A549 (cell line): ENCODE measurements around the gene MORC3. TPM values are rescaled to one million over a fixed set of nuclear protein-coding genes. Genes with fewer than 3 reads are reported as not detected.
"Not testable (repeated sequence)": the region's sequence is repeated elsewhere in the genome, so short reads cannot be mapped to it uniquely, and the experiment has no call there.

Experiments
- ATAC-seq, 2 experiments: fragments of 200-7000 bp in 1 of 2; fragments of >200 bp in 1 of 2; cut with Nextera tagmentation in 1 of 2; cut with Tn5 transposase in 1 of 2; 3 replicates each; pipeline versions ENCODE4 v1.8.0 to v1.9.1; 2018 to 2020; ENCODE audit warnings: mild to moderate bottlenecking in 1 of 2, moderate library complexity in 1 of 2
- CTCF ChIA-PET: fragments of 300-600 bp; sonication (Branson Sonifier 250); formaldehyde crosslinking; extraction: SDS; loops from one replicate; lab custom pipeline; 2021; ENCODE audit warnings: antibody characterized with exemption, inconsistent platforms; lab: Yijun Ruan, JAX
- POLR2A ChIA-PET: fragments of 350-600 bp; formaldehyde crosslinking; extraction: SDS; loops from one replicate; lab custom pipeline; 2021; ENCODE audit warnings: antibody characterized with exemption, inconsistent platforms; lab: Yijun Ruan, JAX
- DNase-seq, 2 experiments: peaks; one replicate each; pipeline versions ENCODE4 v3.0.0 to v3.0.0-alpha.2; 2011 to 2016; ENCODE audit warnings: low read depth in 1 of 2, low spot score in 1 of 2
- FAIRE-seq: peaks from 2 replicates; lab custom pipeline; 2011; peaks lifted over from hg19 to GRCh38; lab: Jason Lieb, UNC
- H3K27ac ChIP-seq, 2 experiments: fragments of >200 bp; sonication (Bioruptor Twin); formaldehyde crosslinking; 3 replicates each; pipeline ENCODE4 v1.5.1; 2016 to 2017
- H3K4me1 ChIP-seq: fragments of >200 bp; sonication (Bioruptor Twin); formaldehyde crosslinking; 3 replicates; pipeline ENCODE4 v1.6.1; 2016
- H3K4me2 ChIP-seq: fragments of >200 bp; sonication (Bioruptor Twin); formaldehyde crosslinking; 3 replicates; pipeline ENCODE4 v1.6.1; 2016
- H3K4me3 ChIP-seq: fragments of >200 bp; sonication (Bioruptor Twin); formaldehyde crosslinking; 3 replicates; pipeline ENCODE4 v1.5.1; 2016
- H3K9me3 ChIP-seq: fragments of >200 bp; sonication (Bioruptor Twin); formaldehyde crosslinking; 3 replicates; pipeline ENCODE4 v1.6.1; 2016
- BCL3 ChIP-seq: fragments of >200 bp; sonication (Bioruptor Twin); formaldehyde crosslinking; IDR thresholded peaks from 3 replicates; pipeline ENCODE4 v1.6.1; 2016
- E2F6 ChIP-seq: IDR thresholded peaks from 2 replicates; pipeline ENCODE4 v1.6.1; 2012; ENCODE audit warnings: low read depth, borderline replicate concordance
- EHMT2 ChIP-seq: fragments of 200-600 bp; sonication (generic); IDR thresholded peaks from 2 replicates; pipeline ENCODE4 v1.6.1; 2016; ENCODE audit warnings: antibody characterized with exemption, low read depth, mild to moderate bottlenecking, moderate library complexity
- ELK1 ChIP-seq: fragments of 150-350 bp; IDR thresholded peaks from 2 replicates; pipeline ENCODE4 v1.6.1; 2014; ENCODE audit warnings: low read depth, mild to moderate bottlenecking, low read length
- HDAC2 ChIP-seq: fragments of 200-600 bp; sonication (generic); IDR thresholded peaks from 2 replicates; pipeline ENCODE4 v1.6.1; 2016
- HOXB5 ChIP-seq: fragments of 250-450 bp; sonication (Bioruptor Pico); IDR thresholded peaks from 2 replicates; pipeline ENCODE4 v1.5.0; 2020; ENCODE audit warnings: mild to moderate bottlenecking, moderate library complexity
- JUN ChIP-seq, 2 experiments: fragments of >200 bp; sonication (Bioruptor Twin); formaldehyde crosslinking; IDR thresholded peaks; 2 replicates in 1 of 2; 3 replicates in 1 of 2; pipeline ENCODE4 v1.6.1; 2016 to 2017
- KDM1A ChIP-seq: fragments of 200-600 bp; sonication (generic); IDR thresholded peaks from 2 replicates; pipeline ENCODE4 v1.6.1; 2016; ENCODE audit warnings: low read depth, mild to moderate bottlenecking
- MAFK ChIP-seq: fragments of 450-650 bp; IDR thresholded peaks from 2 replicates; pipeline ENCODE4 v1.6.1; 2014; ENCODE audit not compliant: partially characterized antibody
- MAX ChIP-seq: IDR thresholded peaks from 2 replicates; pipeline ENCODE4 v1.6.1; 2012
- PHF8 ChIP-seq: fragments of 200-600 bp; sonication (generic); IDR thresholded peaks from 2 replicates; pipeline ENCODE4 v1.6.1; 2016; ENCODE audit warnings: low read depth, mild to moderate bottlenecking, antibody characterized with exemption, moderate library complexity, borderline replicate concordance
- POLR2A ChIP-seq: IDR thresholded peaks from 2 replicates; pipeline ENCODE4 v1.6.1; 2012; ENCODE audit warnings: mild to moderate bottlenecking, low read length
- ZFP36 ChIP-seq: fragments of 450-650 bp; IDR thresholded peaks from 2 replicates; pipeline ENCODE4 v1.6.1; 2014; ENCODE audit warnings: borderline replicate concordance; ENCODE audit not compliant: partially characterized antibody
- WGBS: methylation state at CpG from one replicate; pipeline ENCODE4 v1.1.6; 2017; ENCODE audit errors: missing lambda C conversion rate; 5-methylcytosine and 5-hydroxymethylcytosine counted together
- polyA minus RNA-seq: library from RNA; depleted of rRNA, polyadenylated mRNA; stranded (reverse); fragments of >200 nt; gene quantifications from 2 replicates; pipeline ENCODE4 v1.2.3, GENCODE V29; 2011; rRNA and poly(A)+ RNA removed
- polyA plus RNA-seq, 4 experiments: library from polyadenylated mRNA; depleted of rRNA in 3 of 4; stranded (reverse); fragments of >200 nt; fragmentation: RNase III in 1 of 4; extraction: RNeasy Plus Mini Kit Qiagen cat#74134 plus additional on column Dnase treatment in 1 of 4; gene quantifications; 2 replicates in 3 of 4; 3 replicates in 1 of 4; pipeline ENCODE4 v1.2.3, GENCODE V29; 2011 to 2017

MORC3 gene
- polyA plus RNA-seq (2011; rRNA removed) (15.0 and 21.5 TPM in 2 replicates), polyA plus RNA-seq (2017; fragmentation: RNase III; extraction: RNeasy Plus Mini Kit Qiagen cat#74134 plus additional on column Dnase treatment) (9.7 to 10.7 TPM (median 9.9 TPM) in 3 replicates), polyA minus RNA-seq (6.3 and 9.0 TPM in 2 replicates)
- 2.9 TPM in 2 replicates for polyA plus RNA-seq (2012; cell fraction: cytosol; rRNA removed)
- 2.3 and 3.8 TPM in 2 replicates for polyA plus RNA-seq (2012; cell fraction: nucleus; rRNA removed)

- ChIA-PET CTCF (interaction anchor here (0.6 to 0.7 kb wide), 2 partner anchors 35 to 504 kb away, joined by 3 read pairs; no protein-coding TSS in a partner anchor), POLR2A (interaction anchor here (0.6 to 2.0 kb wide), 19 partner anchors 11 to 184 kb away, joined by 3 to 21 read pairs (median 4); no protein-coding TSS in a partner anchor)
- Histone ChIP-seq H3K27ac (peak within 1 kb of the TSS; percentile 96 to 99), H3K4me1 (peaks cover 21% of the 10 kb centered on the region), H3K4me3 (peak within 1 kb of the TSS; percentile 88), H3K4me2 (peak within 1 kb of the TSS; percentile 85), H3K9me3 (no peaks in the 10 kb centered on the region)
- 2% methylated on average over 22 of the region's 59 CpGs for WGBS
- DNase-seq (peak; percentile 91 to 97), ATAC-seq (peak; percentile 95), FAIRE-seq (no peak)
- peak; percentile 43; the same call in 1 of the 3 replicates for TF ChIP-seq BCL3
- TF ChIP-seq PHF8: 0 out of 2 replicates have a peak, but pooled peaks have one; percentile 26
- no peak for TF ChIP-seq KDM1A
- peak; percentile 99 for TF ChIP-seq HOXB5
- no peak for TF ChIP-seq EHMT2
- peak; percentile 76 for TF ChIP-seq MAX
- TF ChIP-seq HDAC2: no peak
- TF ChIP-seq JUN (IDR thresholded peaks at IDR 0.05): peak; percentile 51 to 86; a peak in 4 of 5 replicates
- peak; percentile 69 for TF ChIP-seq POLR2A
- peak; percentile 81 for TF ChIP-seq E2F6
Measured at GRCh38 chr21:36319767-36320420, at the start of gene MORC3. Gene MORC3, plus strand, starts transcription at chr21:36320197. Its CDS starts 68 bp downstream, at chr21:36320265.

GRCh38 chr21:36270786-36271695 is 49.0 kb upstream of the MORC3 start:
- H3K4me1 ChIP-seq, H3K4me2 ChIP-seq, ATAC-seq, FAIRE-seq, H3K4me3 ChIP-seq, H3K27ac ChIP-seq, DNase-seq, H3K9me3 ChIP-seq, POLR2A ChIA-PET: not testable (repeated sequence)
- CTCF ChIA-PET: interaction anchor here (1.2 to 2.2 kb wide), 2 partner anchors 11 kb away, joined by 3 to 9 read pairs; no protein-coding TSS in a partner anchor
- 95% methylated on average over 12 of the region's 12 CpGs for WGBS

GRCh38 chr21:36274128-36274527 is 45.9 kb upstream of the MORC3 start:
- FAIRE-seq (no peak), DNase-seq (no peak), ATAC-seq (no peak)
- Histone ChIP-seq H3K27ac (no peak overlapping the region), H3K4me2 (no peak overlapping the region), H3K4me1 (no peaks in the 10 kb centered on the region), H3K4me3 (no peak overlapping the region), H3K9me3 (no peaks in the 10 kb centered on the region)
- ChIA-PET CTCF (interaction anchor here (0.9 kb wide), 1 partner anchor 10 kb away, joined by 3 read pairs; no protein-coding TSS in a partner anchor), POLR2A (no interaction called here)
- WGBS: 64% methylated on average over 4 of the region's 4 CpGs
- peak; percentile 92 for TF ChIP-seq MAFK
- no peak for TF ChIP-seq ZFP36

- no peak overlapping the region for H3K4me2 ChIP-seq
- ATAC-seq (no peak), FAIRE-seq (no peak), DNase-seq (no peak)
- 83% methylated on average over 10 of the region's 10 CpGs for WGBS
- no peak overlapping the region for H3K27ac ChIP-seq
- ChIA-PET CTCF (no interaction called here), POLR2A (no interaction called here)
- no peaks in the 10 kb centered on the region for H3K9me3 ChIP-seq
- TF ChIP-seq ELK1 (no peak), MAFK (peak; percentile 55)
- no peak overlapping the region for H3K4me3 ChIP-seq
- no peaks in the 10 kb centered on the region for H3K4me1 ChIP-seq
Measured at GRCh38 chr21:36282568-36283230, 37.3 kb upstream of the MORC3 start.

GRCh38 chr21:36283231-36283622 is 36.8 kb upstream of the MORC3 start:
- DNase-seq, H3K4me1 ChIP-seq, H3K9me3 ChIP-seq, FAIRE-seq, POLR2A ChIA-PET, ATAC-seq, H3K4me2 ChIP-seq, H3K4me3 ChIP-seq, H3K27ac ChIP-seq, CTCF ChIA-PET: not testable (repeated sequence)
- 75% methylated on average over 9 of the region's 9 CpGs for WGBS
